Measurements from ENCODE around the gene NME4. TPM values are rescaled to one million over a fixed set of nuclear protein-coding genes. Genes with fewer than 3 reads are reported as not detected.

The NME4 gene
- total RNA-seq, 5 donors from 2014 or later (not counting 1 experiment from before 2014, with no cell fraction given): 32.5 to 48.4 (median 41.3) TPM

DNA sequence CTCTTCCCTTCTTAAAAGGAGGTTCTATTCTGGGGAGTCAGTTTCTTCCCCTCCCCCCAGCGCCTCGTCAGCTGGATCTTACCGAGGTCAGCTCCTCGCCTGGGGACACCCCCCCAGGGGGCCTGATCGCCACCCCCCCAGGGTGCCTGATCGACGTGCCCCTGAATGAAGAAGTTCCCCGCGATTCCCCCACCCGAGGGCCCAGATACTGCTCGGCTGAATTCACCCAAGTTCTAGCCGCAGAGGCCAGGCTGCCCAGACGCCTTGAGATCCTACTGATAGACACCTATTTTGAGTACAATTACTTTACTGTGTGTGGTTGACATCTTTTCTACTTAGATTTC, 29.9 kb downstream of the NME4 start:
- CTCF ChIA-PET: no interaction called here
- ATAC-seq (replicated peaks in 1 of 4) (no peak), DNase-seq (peak in 1 of 35 experiments; percentile 6)
- Histone ChIP-seq H3K9me3 (no peaks in the 10 kb centered on the region), H3K27me3 (replicated peaks in 1 of 2; ENCODE audit: control insufficient read depth in 2 of 2, extremely low read depth in 1 of 2, insufficient read depth in 2 of 2, low read length in 1 of 2) (peaks cover 0 to 5% of the 10 kb centered on the region in 2 experiments), H3K4me1 (ENCODE audit: control insufficient read depth in 1 of 2, extremely low read depth in 1 of 2, insufficient read depth in 2 of 2, low read length in 2 of 2) (peaks cover 7 to 30% of the 10 kb centered on the region in 2 experiments), H3K27ac (ENCODE audit: low read length) (no peak overlapping the region), H3K4me3 (ENCODE audit: control insufficient read depth in 1 of 2, extremely low read depth in 1 of 2, low read length in 1 of 2) (peak overlapping the region; percentile 25 to 69), H3K36me3 (ENCODE audit: control insufficient read depth in 2 of 2, extremely low read depth in 1 of 2, insufficient read depth in 1 of 2, low read length in 1 of 2) (no peaks in the 10 kb centered on the region)
- POLR2A ChIA-PET: no interaction called here
- 20% methylated on average over 3 of the region's 13 CpGs for WGBS (ENCODE audit: insufficient coverage)
- H3K9me3 Mint-ChIP-seq: no peaks in the 10 kb centered on the region
- H3K36me3 Mint-ChIP-seq: peaks cover 4% of the 10 kb centered on the region
- peak overlapping the region; percentile 34 to 69 for H3K27ac Mint-ChIP-seq
- no peaks in the 10 kb centered on the region for H3K27me3 Mint-ChIP-seq
- peak overlapping the region; percentile 73 to 81 (median 81) for H3K4me3 Mint-ChIP-seq
- H3K4me1 Mint-ChIP-seq: peaks cover 39 to 42% (median 41%) of the 10 kb centered on the region in 3 donors

DNA sequence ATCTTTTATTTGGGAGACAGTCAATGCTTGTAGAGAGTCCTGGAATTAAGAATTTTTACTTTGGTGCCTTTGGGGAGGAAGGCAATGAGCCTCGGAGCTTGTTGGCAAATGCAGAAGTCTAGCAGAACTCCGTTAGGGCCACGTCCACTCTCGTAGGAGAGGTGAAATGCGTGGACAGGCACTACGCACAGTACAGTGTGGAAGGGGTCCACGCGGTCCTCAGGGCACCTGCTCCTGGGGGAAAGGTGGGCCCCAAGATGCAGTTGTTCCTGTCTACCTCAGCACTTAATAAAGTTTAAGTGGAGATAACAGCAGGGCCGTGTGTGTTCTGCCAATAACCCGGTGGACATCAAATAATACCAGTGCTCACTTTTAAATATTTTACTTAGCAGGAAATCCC, 30.3 kb downstream of the NME4 start:
- Histone ChIP-seq H3K4me1 (ENCODE audit: control insufficient read depth in 1 of 2, extremely low read depth in 1 of 2, insufficient read depth in 2 of 2, low read length in 2 of 2) (peaks cover 7 to 30% of the 10 kb centered on the region in 2 experiments), H3K27ac (ENCODE audit: low read length) (no peak overlapping the region), H3K36me3 (ENCODE audit: control insufficient read depth in 2 of 2, extremely low read depth in 1 of 2, insufficient read depth in 1 of 2, low read length in 1 of 2) (no peaks in the 10 kb centered on the region), H3K9me3 (no peaks in the 10 kb centered on the region), H3K4me3 (ENCODE audit: control insufficient read depth in 1 of 2, extremely low read depth in 1 of 2, low read length in 1 of 2) (peak overlapping the region in 1 of 2 donors; percentile 69), H3K27me3 (replicated peaks in 1 of 2; ENCODE audit: control insufficient read depth in 2 of 2, extremely low read depth in 1 of 2, insufficient read depth in 2 of 2, low read length in 1 of 2) (peaks cover 0 to 5% of the 10 kb centered on the region in 2 experiments)
- no peaks in the 10 kb centered on the region for H3K9me3 Mint-ChIP-seq
- peaks cover 4% of the 10 kb centered on the region for H3K36me3 Mint-ChIP-seq
- DNase-seq (no peak), ATAC-seq (replicated peaks in 1 of 4) (no peak)
- H3K27me3 Mint-ChIP-seq: no peaks in the 10 kb centered on the region
- 90% methylated on average over 4 of the region's 10 CpGs for WGBS (ENCODE audit: insufficient coverage)
- H3K4me1 Mint-ChIP-seq: peaks cover 39 to 42% (median 41%) of the 10 kb centered on the region in 3 donors
- peak overlapping the region; percentile 73 to 81 (median 81) for H3K4me3 Mint-ChIP-seq
- H3K27ac Mint-ChIP-seq: peak overlapping the region; percentile 34 to 69
- CTCF ChIA-PET: no interaction called here
- POLR2A ChIA-PET: no interaction called here

- 98% methylated on average over 7 of the region's 7 CpGs for WGBS (ENCODE audit: insufficient coverage)
- no peak for DNase-seq
- no peak overlapping the region for H3K27ac ChIP-seq (ENCODE audit: low read length)
- Mint-ChIP-seq H3K4me3 (no peak overlapping the region), H3K27ac (no peak overlapping the region), H3K27me3 (no peaks in the 10 kb centered on the region), H3K36me3 (peaks cover 7% of the 10 kb centered on the region), H3K9me3 (no peaks in the 10 kb centered on the region), H3K4me1 (peaks cover 30 to 38% (median 37%) of the 10 kb centered on the region in 3 donors)
- H3K36me3 ChIP-seq (ENCODE audit: control insufficient read depth in 2 of 2, extremely low read depth in 1 of 2, insufficient read depth in 1 of 2, low read length in 1 of 2): no peaks in the 10 kb centered on the region
- CTCF ChIA-PET: no interaction called here
- no peaks in the 10 kb centered on the region for H3K27me3 ChIP-seq (replicated peaks in 1 of 2; ENCODE audit: control insufficient read depth in 2 of 2, extremely low read depth in 1 of 2, insufficient read depth in 2 of 2, low read length in 1 of 2)
- peaks cover 7 to 17% of the 10 kb centered on the region in 2 experiments for H3K4me1 ChIP-seq (ENCODE audit: control insufficient read depth in 1 of 2, extremely low read depth in 1 of 2, insufficient read depth in 2 of 2, low read length in 2 of 2)
- no peaks in the 10 kb centered on the region for H3K9me3 ChIP-seq
- ATAC-seq (replicated peaks in 1 of 4): no peak
- POLR2A ChIA-PET: no interaction called here
- no peak overlapping the region for H3K4me3 ChIP-seq (ENCODE audit: control insufficient read depth in 1 of 2, extremely low read depth in 1 of 2, low read length in 1 of 2)
Measured at GRCh38 chr16:430904-431303, 33.9 kb downstream of the NME4 start.

GRCh38 chr16:440627-441026, 43.6 kb downstream of the NME4 start:
- Histone ChIP-seq H3K27ac (ENCODE audit: low read length) (no peak overlapping the region), H3K4me1 (ENCODE audit: control insufficient read depth in 1 of 2, extremely low read depth in 1 of 2, insufficient read depth in 2 of 2, low read length in 2 of 2) (no peaks in the 10 kb centered on the region), H3K4me3 (ENCODE audit: control insufficient read depth in 1 of 2, extremely low read depth in 1 of 2, low read length in 1 of 2) (no peak overlapping the region), H3K36me3 (ENCODE audit: control insufficient read depth in 2 of 2, extremely low read depth in 1 of 2, insufficient read depth in 1 of 2, low read length in 1 of 2) (peaks cover 0 to 7% of the 10 kb centered on the region in 2 donors), H3K27me3 (replicated peaks in 1 of 2; ENCODE audit: control insufficient read depth in 2 of 2, extremely low read depth in 1 of 2, insufficient read depth in 2 of 2, low read length in 1 of 2) (no peaks in the 10 kb centered on the region), H3K9me3 (no peaks in the 10 kb centered on the region)
- ChIA-PET CTCF (no interaction called here), POLR2A (no interaction called here)
- DNase-seq (no peak), ATAC-seq (replicated peaks in 1 of 4) (no peak)
- H3K27ac Mint-ChIP-seq: no peak overlapping the region
- H3K4me3 Mint-ChIP-seq: no peak overlapping the region
- H3K27me3 Mint-ChIP-seq: no peaks in the 10 kb centered on the region
- peaks cover 0 to 6% (median 4%) of the 10 kb centered on the region in 3 donors for H3K4me1 Mint-ChIP-seq
- peaks cover 13% of the 10 kb centered on the region for H3K36me3 Mint-ChIP-seq
- 93% methylated on average over 5 of the region's 6 CpGs for WGBS (ENCODE audit: insufficient coverage)
- no peaks in the 10 kb centered on the region for H3K9me3 Mint-ChIP-seq

GRCh38 chr16:441447-441846, 44.4 kb downstream of the NME4 start:
- H3K27ac ChIP-seq (ENCODE audit: low read length): no peak overlapping the region
- POLR2A ChIA-PET: no interaction called here

GRCh38 chr16:442976-443375, 46.0 kb downstream of the NME4 start:
- no peaks in the 10 kb centered on the region for H3K9me3 Mint-ChIP-seq
- H3K27ac Mint-ChIP-seq: no peak overlapping the region
- DNase-seq: no peak
- peaks cover 13% of the 10 kb centered on the region for H3K36me3 Mint-ChIP-seq
- no peak overlapping the region for H3K27ac ChIP-seq (ENCODE audit: low read length)
- H3K9me3 ChIP-seq: no peaks in the 10 kb centered on the region
- H3K4me3 Mint-ChIP-seq: no peak overlapping the region
- 100% methylated on average over 1 of the region's 6 CpGs for WGBS (ENCODE audit: insufficient coverage)
- no peaks in the 10 kb centered on the region for H3K27me3 Mint-ChIP-seq
- ChIA-PET POLR2A (no interaction called here), CTCF (no interaction called here)
- peaks cover 0 to 6% (median 4%) of the 10 kb centered on the region in 3 donors for H3K4me1 Mint-ChIP-seq
- no peaks in the 10 kb centered on the region for H3K4me1 ChIP-seq (ENCODE audit: control insufficient read depth in 1 of 2, extremely low read depth in 1 of 2, insufficient read depth in 2 of 2, low read length in 2 of 2)
- no peaks in the 10 kb centered on the region for H3K27me3 ChIP-seq (replicated peaks in 1 of 2; ENCODE audit: control insufficient read depth in 2 of 2, extremely low read depth in 1 of 2, insufficient read depth in 2 of 2, low read length in 1 of 2)
- no peak for ATAC-seq (replicated peaks in 1 of 4)
- H3K4me3 ChIP-seq (ENCODE audit: control insufficient read depth in 1 of 2, extremely low read depth in 1 of 2, low read length in 1 of 2): no peak overlapping the region
- H3K36me3 ChIP-seq (ENCODE audit: control insufficient read depth in 2 of 2, extremely low read depth in 1 of 2, insufficient read depth in 1 of 2, low read length in 1 of 2): peaks cover 0 to 7% of the 10 kb centered on the region in 2 donors

More at GRCh38 chr16:441447-441846, 44.4 kb downstream of the NME4 start:
- ATAC-seq (replicated peaks in 1 of 4): no peak
- 100% methylated on average over 6 of the region's 6 CpGs for WGBS (ENCODE audit: insufficient coverage)
- Histone ChIP-seq H3K9me3 (no peaks in the 10 kb centered on the region), H3K27me3 (replicated peaks in 1 of 2; ENCODE audit: control insufficient read depth in 2 of 2, extremely low read depth in 1 of 2, insufficient read depth in 2 of 2, low read length in 1 of 2) (no peaks in the 10 kb centered on the region), H3K36me3 (ENCODE audit: control insufficient read depth in 2 of 2, extremely low read depth in 1 of 2, insufficient read depth in 1 of 2, low read length in 1 of 2) (peaks cover 0 to 7% of the 10 kb centered on the region in 2 donors), H3K4me3 (ENCODE audit: control insufficient read depth in 1 of 2, extremely low read depth in 1 of 2, low read length in 1 of 2) (no peak overlapping the region), H3K4me1 (ENCODE audit: control insufficient read depth in 1 of 2, extremely low read depth in 1 of 2, insufficient read depth in 2 of 2, low read length in 2 of 2) (no peaks in the 10 kb centered on the region)
- Mint-ChIP-seq H3K27ac (no peak overlapping the region), H3K36me3 (peaks cover 13% of the 10 kb centered on the region), H3K4me1 (peaks cover 0 to 6% (median 4%) of the 10 kb centered on the region in 3 donors), H3K4me3 (no peak overlapping the region), H3K9me3 (no peaks in the 10 kb centered on the region), H3K27me3 (no peaks in the 10 kb centered on the region)
- CTCF ChIA-PET: no interaction called here
- DNase-seq: no peak

GRCh38 chr16:444027-444426, 47.0 kb downstream of the NME4 start:
- DNase-seq (no peak), ATAC-seq (replicated peaks in 1 of 4) (no peak)
- Histone ChIP-seq H3K4me1 (ENCODE audit: control insufficient read depth in 1 of 2, extremely low read depth in 1 of 2, insufficient read depth in 2 of 2, low read length in 2 of 2) (no peaks in the 10 kb centered on the region), H3K27ac (ENCODE audit: low read length) (no peak overlapping the region), H3K36me3 (ENCODE audit: control insufficient read depth in 2 of 2, extremely low read depth in 1 of 2, insufficient read depth in 1 of 2, low read length in 1 of 2) (peaks cover 0 to 7% of the 10 kb centered on the region in 2 donors), H3K27me3 (replicated peaks in 1 of 2; ENCODE audit: control insufficient read depth in 2 of 2, extremely low read depth in 1 of 2, insufficient read depth in 2 of 2, low read length in 1 of 2) (no peaks in the 10 kb centered on the region), H3K4me3 (ENCODE audit: control insufficient read depth in 1 of 2, extremely low read depth in 1 of 2, low read length in 1 of 2) (no peak overlapping the region), H3K9me3 (no peaks in the 10 kb centered on the region)
- 100% methylated on average over 4 of the region's 10 CpGs for WGBS (ENCODE audit: insufficient coverage)
- no peak overlapping the region for H3K27ac Mint-ChIP-seq
- ChIA-PET CTCF (no interaction called here), POLR2A (no interaction called here)
- peaks cover 0 to 6% (median 4%) of the 10 kb centered on the region in 3 donors for H3K4me1 Mint-ChIP-seq
- peaks cover 13% of the 10 kb centered on the region for H3K36me3 Mint-ChIP-seq
- H3K9me3 Mint-ChIP-seq: no peaks in the 10 kb centered on the region
- no peaks in the 10 kb centered on the region for H3K27me3 Mint-ChIP-seq
- H3K4me3 Mint-ChIP-seq: no peak overlapping the region
